ENCODE data around the gene FCRLA. TPM values are rescaled to one million over a fixed set of nuclear protein-coding genes. Genes with fewer than 3 reads are reported as not detected.

Gene FCRLA
- total and polyA plus RNA-seq, 2 experiments from 2014 or later: 6.8 to 8.4 TPM

GRCh38 chr1:161725908-161726472 lies 19.0 kb downstream of the FCRLA start:
- in situ Hi-C loops (cut with MboI): no loop called here

GRCh38 chr1:161726473-161727255 lies 19.6 kb downstream of the FCRLA start:
- peak overlapping the region; percentile 97 for H3K27ac ChIP-seq
- no peaks in the 10 kb centered on the region for H3K79me2 ChIP-seq (ENCODE audit: insufficient read depth)
- no peaks in the 10 kb centered on the region for H3K9me2 ChIP-seq (ENCODE audit: insufficient read depth)
- H3K27me3 ChIP-seq (replicated peaks; ENCODE audit: insufficient read depth): no peaks in the 10 kb centered on the region
- H4K20me1 ChIP-seq (ENCODE audit: insufficient read depth): no peaks in the 10 kb centered on the region
- peak overlapping the region; percentile 74 for H2AFZ ChIP-seq
- peak; percentile 88 for DNase-seq
- H3F3A ChIP-seq (ENCODE audit: insufficient read depth): peaks cover 35% of the 10 kb centered on the region
- in situ Hi-C loops (cut with MboI): no loop called here
- peak overlapping the region; percentile 88 for H3K4me2 ChIP-seq (ENCODE audit: unreplicated experiment)
- no peaks in the 10 kb centered on the region for H3K36me3 ChIP-seq (ENCODE audit: low read depth)
- H3K9me3 ChIP-seq (ENCODE audit: low read depth): no peaks in the 10 kb centered on the region
- H3K9ac ChIP-seq: peak overlapping the region; percentile 96
- WGBS, 2 experiments (ENCODE audit: low coverage in 1 of 2, low lambda C conversion rate in 2 of 2, missing lambda C conversion rate in 2 of 2): 0 to 2% methylated on average over 28 to 70 of the region's 83 CpGs
- H3K4me3 ChIP-seq: peak overlapping the region; percentile 79
- H3K4me1 ChIP-seq (ENCODE audit: insufficient read depth): peaks cover 41% of the 10 kb centered on the region
- TF ChIP-seq EZH2phosphoT487 (IDR thresholded peaks at IDR 0.05; ENCODE audit: insufficient read depth, low read depth) (no peak), EZH2 (IDR thresholded peaks at IDR 0.05; ENCODE audit: insufficient read depth, poor library complexity, severe bottlenecking) (no peak)

More at GRCh38 chr1:161725908-161726472, 19.0 kb downstream of the FCRLA start:
- Histone ChIP-seq H3K27ac (peak overlapping the region; percentile 97), H3K4me3 (peak overlapping the region; percentile 79), H3K9me3 (ENCODE audit: low read depth) (no peaks in the 10 kb centered on the region), H3K36me3 (ENCODE audit: low read depth) (no peaks in the 10 kb centered on the region), H3K27me3 (replicated peaks; ENCODE audit: insufficient read depth) (no peaks in the 10 kb centered on the region), H3F3A (ENCODE audit: insufficient read depth) (peaks cover 42% of the 10 kb centered on the region), H3K9me2 (ENCODE audit: insufficient read depth) (no peaks in the 10 kb centered on the region), H3K4me1 (ENCODE audit: insufficient read depth) (peaks cover 46% of the 10 kb centered on the region), H3K79me2 (ENCODE audit: insufficient read depth) (no peaks in the 10 kb centered on the region), H2AFZ (peak overlapping the region; percentile 74), H4K20me1 (ENCODE audit: insufficient read depth) (no peaks in the 10 kb centered on the region), H3K4me2 (ENCODE audit: unreplicated experiment) (peak overlapping the region; percentile 88), H3K9ac (peak overlapping the region; percentile 96)
- no peak for TF ChIP-seq EZH2phosphoT487 (IDR thresholded peaks at IDR 0.05; ENCODE audit: insufficient read depth, low read depth)
- peak; percentile 80 for DNase-seq
- 2 to 3% methylated on average over 25 to 34 of the region's 34 CpGs for WGBS, 2 experiments (ENCODE audit: low coverage in 1 of 2, low lambda C conversion rate in 2 of 2, missing lambda C conversion rate in 2 of 2)

- H3K9ac ChIP-seq: peak overlapping the region; percentile 96
- H3K4me1 ChIP-seq (ENCODE audit: insufficient read depth): peaks cover 35% of the 10 kb centered on the region
- WGBS, 2 experiments (ENCODE audit: low coverage in 1 of 2, low lambda C conversion rate in 2 of 2, missing lambda C conversion rate in 2 of 2): 0 to 3% methylated on average over 34 to 38 of the region's 38 CpGs
- peak overlapping the region; percentile 68 for H2AFZ ChIP-seq
- no peaks in the 10 kb centered on the region for H3K9me3 ChIP-seq (ENCODE audit: low read depth)
- H3K36me3 ChIP-seq (ENCODE audit: low read depth): no peaks in the 10 kb centered on the region
- DNase-seq: peak; percentile 85
- no peaks in the 10 kb centered on the region for H3K27me3 ChIP-seq (replicated peaks; ENCODE audit: insufficient read depth)
- H3K4me2 ChIP-seq (ENCODE audit: unreplicated experiment): peak overlapping the region; percentile 77
- TF ChIP-seq EZH2 (IDR thresholded peaks at IDR 0.05; ENCODE audit: insufficient read depth, poor library complexity, severe bottlenecking) (no peak), EZH2phosphoT487 (IDR thresholded peaks at IDR 0.05; ENCODE audit: insufficient read depth, low read depth) (no peak)
- no peaks in the 10 kb centered on the region for H4K20me1 ChIP-seq (ENCODE audit: insufficient read depth)
- peak overlapping the region; percentile 97 for H3K27ac ChIP-seq
- in situ Hi-C loops (cut with MboI): no loop called here
- peak overlapping the region; percentile 79 for H3K4me3 ChIP-seq
- H3K79me2 ChIP-seq (ENCODE audit: insufficient read depth): no peaks in the 10 kb centered on the region
- H3F3A ChIP-seq (ENCODE audit: insufficient read depth): peaks cover 35% of the 10 kb centered on the region
- H3K9me2 ChIP-seq (ENCODE audit: insufficient read depth): no peaks in the 10 kb centered on the region
Observed at GRCh38 chr1:161727256-161727924, 20.4 kb downstream of the FCRLA start.

GRCh38 chr1:161728376-161729226 lies 21.6 kb downstream of the FCRLA start:
- Histone ChIP-seq H3K9me3 (ENCODE audit: low read depth) (no peaks in the 10 kb centered on the region), H3K27ac (no peak overlapping the region), H3K79me2 (ENCODE audit: insufficient read depth) (no peaks in the 10 kb centered on the region), H3K4me2 (ENCODE audit: unreplicated experiment) (no peak overlapping the region), H3K9ac (no peak overlapping the region), H3K9me2 (ENCODE audit: insufficient read depth) (no peaks in the 10 kb centered on the region), H3F3A (ENCODE audit: insufficient read depth) (peaks cover 40% of the 10 kb centered on the region), H2AFZ (no peak overlapping the region), H3K4me1 (ENCODE audit: insufficient read depth) (peaks cover 39% of the 10 kb centered on the region), H4K20me1 (ENCODE audit: insufficient read depth) (no peaks in the 10 kb centered on the region), H3K36me3 (ENCODE audit: low read depth) (no peaks in the 10 kb centered on the region), H3K27me3 (replicated peaks; ENCODE audit: insufficient read depth) (no peaks in the 10 kb centered on the region), H3K4me3 (no peak overlapping the region)
- 86 to 92% methylated on average over 6 to 7 of the region's 7 CpGs for WGBS, 2 experiments (ENCODE audit: low coverage in 1 of 2, low lambda C conversion rate in 2 of 2, missing lambda C conversion rate in 2 of 2)
- TF ChIP-seq EZH2phosphoT487 (IDR thresholded peaks at IDR 0.05; ENCODE audit: insufficient read depth, low read depth) (no peak), EZH2 (IDR thresholded peaks at IDR 0.05; ENCODE audit: insufficient read depth, poor library complexity, severe bottlenecking) (no peak)
- in situ Hi-C loops (cut with MboI): no loop called here
- DNase-seq: no peak

Measured in GM23248 (cell line).